NT2/D1 (cell line): ENCODE measurements around the gene PCDHGB3.
"Not testable (repeated sequence)": the region's sequence is repeated elsewhere in the genome, so short reads cannot be mapped to it uniquely, and the experiment has no call there.

Experiments
- DNase-seq: peaks from one replicate; pipeline ENCODE4 v3.0.0-alpha.2; 2011; ENCODE audit warnings: low read depth, low spot score
- H3K27me3 ChIP-seq: 2 replicates; pipeline ENCODE4 v1.6.0; 2011; ENCODE audit warnings: mild to moderate bottlenecking; ENCODE audit not compliant: insufficient read length, insufficient read depth
- H3K36me3 ChIP-seq: 2 replicates; pipeline ENCODE4 v1.6.1; 2011; ENCODE audit warnings: mild to moderate bottlenecking, low read length, mixed read lengths; ENCODE audit not compliant: insufficient read depth, insufficient read length
- H3K4me1 ChIP-seq: 2 replicates; pipeline ENCODE4 v1.5.1; 2011; ENCODE audit not compliant: insufficient read depth, insufficient read length
- H3K4me3 ChIP-seq: 2 replicates; pipeline ENCODE4 v1.5.1; 2011; ENCODE audit warnings: low read depth; ENCODE audit not compliant: insufficient read length
- H3K9ac ChIP-seq: 2 replicates; pipeline ENCODE4 v1.6.0; 2011; ENCODE audit warnings: low read depth; ENCODE audit not compliant: insufficient read length
- H3K9me3 ChIP-seq: 2 replicates; pipeline ENCODE4 v1.5.1; 2011; ENCODE audit warnings: mild to moderate bottlenecking, low read length; ENCODE audit not compliant: insufficient read depth
- SUZ12 ChIP-seq: IDR thresholded peaks from 2 replicates; pipeline ENCODE4 v1.6.1; 2011; ENCODE audit not compliant: insufficient read length, insufficient read depth; ENCODE audit errors: extremely low read depth
- YY1 ChIP-seq: IDR thresholded peaks from 2 replicates; pipeline ENCODE4 v1.6.1; 2011; ENCODE audit not compliant: insufficient read length, insufficient read depth
- ZNF274 ChIP-seq: IDR thresholded peaks from 2 replicates; pipeline ENCODE4 v1.6.1; 2011; ENCODE audit warnings: mild to moderate bottlenecking, low read depth, low read length

PCDHGB3 gene

GRCh38 chr5:141369994-141370848 lies at the start of gene PCDHGB3:
Gene PCDHGB3, plus strand, starts transcription at chr5:141370242. Its CDS starts 153 bp downstream, at chr5:141370395.
- peaks cover 30% of the 10 kb centered on the region; the same call in 1 of the 2 replicates for H3K9me3 ChIP-seq
- no peak within 1 kb of the TSS for H3K9ac ChIP-seq

DNA sequence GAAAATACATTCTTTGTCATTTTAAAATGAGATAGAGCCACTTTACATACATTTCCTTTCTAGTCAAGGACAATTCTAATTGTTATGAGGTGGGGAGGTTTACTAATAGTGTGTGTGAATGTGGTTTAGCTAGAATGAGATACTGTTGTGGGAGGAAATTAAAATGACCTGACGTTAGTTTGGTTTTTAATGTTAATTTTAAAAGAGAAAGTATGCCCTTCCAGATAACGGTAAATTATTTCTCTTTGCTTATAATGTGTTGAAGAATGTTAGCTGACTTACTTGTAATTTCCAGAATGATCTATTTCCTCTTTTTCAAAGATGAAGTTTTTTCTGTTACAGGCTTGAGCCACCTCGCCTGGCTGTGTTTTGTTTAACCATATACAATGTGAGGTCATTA lies 47.8 kb upstream of the PCDHGB3 start:
- no peak for TF ChIP-seq ZNF274
- TF ChIP-seq SUZ12: no peak
- TF ChIP-seq YY1: no peak
- no peaks in the 10 kb centered on the region for H3K4me1 ChIP-seq
- no peak for DNase-seq
- no peaks in the 10 kb centered on the region for H3K27me3 ChIP-seq
- H3K36me3 ChIP-seq: peaks cover 22% of the 10 kb centered on the region
- H3K9me3 ChIP-seq: peaks cover 26% of the 10 kb centered on the region
- H3K4me3 ChIP-seq: no peak overlapping the region
- H3K9ac ChIP-seq: no peak overlapping the region

More at GRCh38 chr5:141369994-141370848, at the start of gene PCDHGB3:
- TF ChIP-seq YY1: no peak
- no peak for TF ChIP-seq ZNF274
- no peak for TF ChIP-seq SUZ12
- Histone ChIP-seq H3K36me3 (no peaks in the 10 kb centered on the region), H3K4me1 (no peaks in the 10 kb centered on the region), H3K4me3 (no peak within 1 kb of the TSS), H3K27me3 (no peaks in the 10 kb centered on the region)
- no peak for DNase-seq

DNA sequence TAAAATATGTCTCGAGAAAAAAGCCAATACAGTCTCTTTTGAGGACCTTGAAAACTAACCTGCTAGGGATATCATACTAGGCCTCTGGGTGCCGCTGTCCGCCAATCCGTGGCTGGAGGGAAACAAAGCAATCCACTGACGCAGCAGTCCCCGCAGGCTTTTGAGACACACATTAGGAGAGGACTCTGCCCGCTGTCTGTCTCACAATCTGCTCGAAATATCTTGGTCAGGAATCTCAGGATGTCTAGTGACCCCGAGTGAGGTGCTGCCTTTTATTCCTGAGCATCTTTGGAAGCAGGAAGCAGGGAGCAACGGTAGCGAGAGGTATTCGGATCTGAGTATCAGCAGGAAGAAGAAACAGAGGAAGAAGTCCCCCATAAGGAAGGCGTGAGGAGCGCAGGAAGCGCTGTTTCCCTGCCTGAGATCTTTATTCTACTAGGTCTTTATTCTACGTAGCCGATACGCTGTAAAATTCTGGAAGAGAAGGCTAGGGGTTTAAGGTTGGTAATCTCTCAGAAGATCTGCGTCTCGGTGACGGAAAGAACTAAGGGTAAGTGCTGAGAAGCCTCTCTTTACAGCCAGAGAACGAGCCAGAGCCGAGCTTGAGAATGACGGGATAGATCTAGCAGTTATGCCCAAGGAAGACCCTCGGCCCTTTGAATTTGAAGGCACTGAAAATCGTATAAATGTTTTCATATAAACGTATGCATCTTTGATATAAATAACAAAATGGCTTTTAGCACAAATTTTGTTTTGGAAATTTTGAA lies 43.8 kb upstream of the PCDHGB3 start:
- no peak for DNase-seq
- no peaks in the 10 kb centered on the region for H3K27me3 ChIP-seq

DNA sequence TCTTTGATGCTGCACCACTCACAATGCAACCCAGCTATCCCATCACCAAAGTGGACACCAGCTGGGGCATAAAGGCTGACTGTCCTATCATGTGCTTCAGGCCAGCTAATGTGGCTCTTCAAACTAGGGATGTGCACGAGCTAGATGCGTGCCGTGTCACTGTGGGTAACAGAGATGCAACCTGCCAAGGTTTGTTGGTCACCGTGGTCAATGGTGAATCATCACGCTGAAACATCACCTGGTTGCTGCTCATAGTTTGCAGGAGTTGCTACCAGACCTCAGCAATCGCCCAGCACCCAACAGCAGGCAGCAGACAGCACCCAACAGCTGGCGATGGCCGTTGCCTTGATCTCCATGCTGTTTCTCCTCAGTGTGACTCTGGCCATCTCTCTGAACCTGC lies 41.8 kb upstream of the PCDHGB3 start:
- TF ChIP-seq YY1 (no peak), SUZ12 (no peak), ZNF274 (no peak)
- DNase-seq: no peak
- H3K4me1 ChIP-seq: no peaks in the 10 kb centered on the region
- H3K9ac ChIP-seq: no peak overlapping the region
- no peak overlapping the region for H3K4me3 ChIP-seq
- H3K27me3 ChIP-seq: no peaks in the 10 kb centered on the region
- no peaks in the 10 kb centered on the region for H3K36me3 ChIP-seq
- no peaks in the 10 kb centered on the region; the same call in 1 of the 2 replicates for H3K9me3 ChIP-seq

More for the DNA sequence above, 43.8 kb upstream of the PCDHGB3 start:
- Histone ChIP-seq H3K36me3 (no peaks in the 10 kb centered on the region), H3K4me3 (no peak overlapping the region), H3K9ac (no peak overlapping the region), H3K9me3 (no peaks in the 10 kb centered on the region), H3K4me1 (no peaks in the 10 kb centered on the region)
- TF ChIP-seq ZNF274: no peak
- no peak for TF ChIP-seq YY1
- no peak for TF ChIP-seq SUZ12

DNA sequence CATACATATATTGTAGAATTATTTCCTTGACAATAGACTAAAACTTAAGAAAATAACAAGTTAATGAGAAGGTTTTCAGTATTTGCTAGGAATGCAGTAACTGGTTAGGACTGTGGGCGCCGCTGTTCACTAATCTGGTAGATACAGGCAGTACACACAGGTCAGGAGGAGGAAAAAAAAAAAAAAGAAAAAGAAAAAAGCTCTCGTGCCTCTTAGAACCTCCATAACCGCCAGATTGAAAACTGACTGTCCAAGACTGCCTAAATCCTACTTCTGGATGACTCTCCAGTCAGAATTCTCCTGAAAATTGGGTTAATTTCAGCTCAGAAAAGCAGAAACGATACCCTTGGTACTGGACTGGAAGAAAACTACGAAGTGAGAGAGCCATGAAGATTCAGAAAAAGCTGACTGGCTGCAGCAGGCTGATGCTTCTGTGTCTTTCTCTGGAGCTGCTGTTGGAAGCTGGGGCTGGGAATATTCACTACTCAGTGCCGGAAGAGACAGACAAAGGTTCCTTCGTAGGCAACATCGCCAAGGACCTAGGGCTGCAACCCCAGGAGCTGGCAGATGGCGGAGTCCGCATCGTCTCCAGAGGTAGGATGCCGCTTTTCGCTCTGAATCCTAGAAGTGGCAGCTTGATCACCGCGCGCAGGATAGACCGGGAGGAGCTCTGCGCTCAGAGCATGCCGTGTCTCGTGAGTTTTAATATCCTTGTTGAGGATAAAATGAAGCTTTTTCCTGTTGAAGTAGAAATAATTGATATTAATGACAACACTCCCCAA lies 39.6 kb upstream of the PCDHGB3 start, which contains the start of gene PCDHGA1:
Gene PCDHGA1 (plus strand): TSS at position 216 of the 782 bp plus-strand sequence.
- Histone ChIP-seq H3K27me3 (no peaks in the 10 kb centered on the region), H3K4me1 (no peaks in the 10 kb centered on the region), H3K4me3 (no peak within 1 kb of the TSS), H3K9ac (no peak within 1 kb of the TSS), H3K36me3 (no peaks in the 10 kb centered on the region), H3K9me3 (no peaks in the 10 kb centered on the region; the same call in 1 of the 2 replicates)
- peak; percentile 28 for DNase-seq
- no peak for TF ChIP-seq YY1
- no peak for TF ChIP-seq ZNF274
- TF ChIP-seq SUZ12: no peak

GRCh38 chr5:141332571-141332970 lies 37.5 kb upstream of the PCDHGB3 start:
- H3K9me3 ChIP-seq, H3K36me3 ChIP-seq, H3K4me1 ChIP-seq, H3K4me3 ChIP-seq, DNase-seq, H3K27me3 ChIP-seq, H3K9ac ChIP-seq: not testable (repeated sequence)
